Measurements from ENCODE around the gene LASP1NB.

Gene LASP1NB

GRCh38 chr17:38917259-38917658, 8.2 kb upstream of the LASP1NB start:
- Histone ChIP-seq H3K9me3 (ENCODE audit: low read depth, low read length) (no peaks in the 10 kb centered on the region), H3K36me3 (ENCODE audit: insufficient read depth, low read length) (peaks cover 32% of the 10 kb centered on the region), H3K4me3 (no peak overlapping the region), H3K27ac (no peak overlapping the region), H3K9ac (ENCODE audit: insufficient read length) (no peak overlapping the region)
- no peak for TF ChIP-seq FOXP2 (optimal IDR thresholded peaks at IDR 0.05; ENCODE audit: control extremely low read depth, extremely low read length, insufficient read depth)
- no peak for TF ChIP-seq POLR2AphosphoS5 (IDR thresholded peaks at IDR 0.05; ENCODE audit: borderline replicate concordance, low read depth, low read length)
- TF ChIP-seq EZH2 (IDR thresholded peaks at IDR 0.05), result no peak
- DNase-seq (ENCODE audit: low read depth, low spot score), result no peak

GRCh38 chr17:38918129-38918913, 7.1 kb upstream of the LASP1NB start:
- DNase-seq (ENCODE audit: low read depth, low spot score), result no peak
- Histone ChIP-seq H3K27ac (no peak overlapping the region), H3K36me3 (ENCODE audit: insufficient read depth, low read length) (peaks cover 32% of the 10 kb centered on the region), H3K9me3 (ENCODE audit: low read depth, low read length) (no peaks in the 10 kb centered on the region), H3K9ac (ENCODE audit: insufficient read length) (no peak overlapping the region), H3K4me3 (no peak overlapping the region)
- TF ChIP-seq POLR2AphosphoS5 (IDR thresholded peaks at IDR 0.05; ENCODE audit: borderline replicate concordance, low read depth, low read length), result no peak
- TF ChIP-seq FOXP2 (optimal IDR thresholded peaks at IDR 0.05; ENCODE audit: control extremely low read depth, extremely low read length, insufficient read depth), result no peak
- no peak for TF ChIP-seq EZH2 (IDR thresholded peaks at IDR 0.05)

DNA sequence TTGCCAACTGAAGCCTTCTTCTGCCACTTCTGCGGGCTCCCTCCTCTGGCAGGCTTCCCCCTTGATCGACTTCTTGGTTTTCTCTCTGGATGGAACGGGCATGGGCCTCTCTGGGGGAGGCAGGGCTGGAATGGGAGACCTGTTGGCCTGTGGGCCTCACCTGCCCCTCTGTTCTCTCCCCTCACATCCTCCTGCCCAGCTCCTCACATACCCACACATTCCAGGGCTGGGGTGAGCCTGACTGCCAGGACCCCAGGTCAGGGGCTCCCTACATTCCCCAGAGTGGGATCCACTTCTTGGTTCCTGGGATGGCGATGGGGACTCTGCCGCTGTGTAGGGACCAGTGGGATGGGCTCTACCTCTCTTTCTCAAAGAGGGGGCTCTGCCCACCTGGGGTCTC, 6.5 kb upstream of the LASP1NB start:
- TF ChIP-seq FOXP2 (optimal IDR thresholded peaks at IDR 0.05; ENCODE audit: control extremely low read depth, extremely low read length, insufficient read depth) (no peak), POLR2AphosphoS5 (IDR thresholded peaks at IDR 0.05; ENCODE audit: borderline replicate concordance, low read depth, low read length) (no peak), EZH2 (IDR thresholded peaks at IDR 0.05) (no peak)
- H3K9ac ChIP-seq (ENCODE audit: insufficient read length), result no peak overlapping the region
- DNase-seq (ENCODE audit: low read depth, low spot score), result no peak
- no peak overlapping the region for H3K27ac ChIP-seq
- no peaks in the 10 kb centered on the region for H3K9me3 ChIP-seq (ENCODE audit: low read depth, low read length)
- no peak overlapping the region for H3K4me3 ChIP-seq
- H3K36me3 ChIP-seq (ENCODE audit: insufficient read depth, low read length), result peaks cover 31% of the 10 kb centered on the region

- Histone ChIP-seq H3K9ac (ENCODE audit: insufficient read length) (no peak overlapping the region), H3K36me3 (ENCODE audit: insufficient read depth, low read length) (peaks cover 28% of the 10 kb centered on the region)
Measured at GRCh38 chr17:38919316-38920078, 5.9 kb upstream of the LASP1NB start.

GRCh38 chr17:38920374-38921291, 4.8 kb upstream of the LASP1NB start:
- Histone ChIP-seq H3K9ac (ENCODE audit: insufficient read length) (no peak overlapping the region), H3K9me3 (ENCODE audit: low read depth, low read length) (no peaks in the 10 kb centered on the region), H3K4me3 (no peak overlapping the region), H3K36me3 (ENCODE audit: insufficient read depth, low read length) (peaks cover 16% of the 10 kb centered on the region), H3K27ac (peak overlapping the region; percentile 54; the same call in 1 of the 2 replicates)
- no peak for DNase-seq (ENCODE audit: low read depth, low spot score)
- no peak for TF ChIP-seq EZH2 (IDR thresholded peaks at IDR 0.05)
- no peak for TF ChIP-seq POLR2AphosphoS5 (IDR thresholded peaks at IDR 0.05; ENCODE audit: borderline replicate concordance, low read depth, low read length)
- TF ChIP-seq FOXP2 (optimal IDR thresholded peaks at IDR 0.05; ENCODE audit: control extremely low read depth, extremely low read length, insufficient read depth), result no peak

More at GRCh38 chr17:38919316-38920078, 5.9 kb upstream of the LASP1NB start:
- no peaks in the 10 kb centered on the region for H3K9me3 ChIP-seq (ENCODE audit: low read depth, low read length)
- H3K27ac ChIP-seq, result no peak overlapping the region
- no peak for TF ChIP-seq POLR2AphosphoS5 (IDR thresholded peaks at IDR 0.05; ENCODE audit: borderline replicate concordance, low read depth, low read length)
- no peak for TF ChIP-seq EZH2 (IDR thresholded peaks at IDR 0.05)
- TF ChIP-seq FOXP2 (optimal IDR thresholded peaks at IDR 0.05; ENCODE audit: control extremely low read depth, extremely low read length, insufficient read depth), result no peak
- no peak overlapping the region for H3K4me3 ChIP-seq
- DNase-seq (ENCODE audit: low read depth, low spot score), result no peak

DNA sequence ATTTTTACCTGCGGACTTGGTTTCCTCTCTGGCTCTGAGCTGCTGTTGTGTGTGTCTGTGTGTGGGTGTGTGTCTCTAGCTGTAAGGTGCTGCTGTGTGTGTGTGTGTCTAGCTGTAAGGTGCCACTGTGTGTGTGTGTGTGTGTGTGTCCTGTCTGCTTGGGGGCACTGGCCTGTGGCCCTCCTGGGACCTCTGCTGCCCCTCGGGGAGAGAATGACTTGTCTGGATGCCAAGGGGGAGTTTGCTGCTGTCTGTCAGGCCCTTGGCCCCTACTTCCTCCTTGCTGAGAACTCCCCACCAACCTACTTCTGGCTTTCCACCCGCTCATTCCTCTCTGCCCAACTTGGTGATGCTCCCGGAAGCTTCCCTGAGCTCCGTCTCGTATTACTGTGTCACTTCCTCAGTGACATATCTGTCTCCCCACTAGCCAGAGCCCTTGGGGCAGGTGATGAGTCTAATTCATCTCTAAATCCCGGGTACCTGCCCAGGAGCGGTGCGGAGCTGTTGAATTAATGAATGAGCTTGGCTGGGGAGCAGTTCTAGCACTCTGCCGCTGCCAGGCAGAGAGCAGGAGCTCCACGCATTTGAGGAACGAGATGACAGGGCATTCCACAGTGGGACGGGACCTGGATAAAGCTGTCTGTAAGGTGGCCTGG, 3.5 kb upstream of the LASP1NB start:
- Histone ChIP-seq H3K9me3 (ENCODE audit: low read depth, low read length) (no peaks in the 10 kb centered on the region), H3K36me3 (ENCODE audit: insufficient read depth, low read length) (peaks cover 14% of the 10 kb centered on the region), H3K27ac (peak overlapping the region; percentile 54), H3K9ac (ENCODE audit: insufficient read length) (no peak overlapping the region), H3K4me3 (no peak overlapping the region)
- no peak for TF ChIP-seq EZH2 (IDR thresholded peaks at IDR 0.05)
- TF ChIP-seq FOXP2 (optimal IDR thresholded peaks at IDR 0.05; ENCODE audit: control extremely low read depth, extremely low read length, insufficient read depth), result no peak
- no peak for TF ChIP-seq POLR2AphosphoS5 (IDR thresholded peaks at IDR 0.05; ENCODE audit: borderline replicate concordance, low read depth, low read length)
- DNase-seq (ENCODE audit: low read depth, low spot score), result no peak

DNA sequence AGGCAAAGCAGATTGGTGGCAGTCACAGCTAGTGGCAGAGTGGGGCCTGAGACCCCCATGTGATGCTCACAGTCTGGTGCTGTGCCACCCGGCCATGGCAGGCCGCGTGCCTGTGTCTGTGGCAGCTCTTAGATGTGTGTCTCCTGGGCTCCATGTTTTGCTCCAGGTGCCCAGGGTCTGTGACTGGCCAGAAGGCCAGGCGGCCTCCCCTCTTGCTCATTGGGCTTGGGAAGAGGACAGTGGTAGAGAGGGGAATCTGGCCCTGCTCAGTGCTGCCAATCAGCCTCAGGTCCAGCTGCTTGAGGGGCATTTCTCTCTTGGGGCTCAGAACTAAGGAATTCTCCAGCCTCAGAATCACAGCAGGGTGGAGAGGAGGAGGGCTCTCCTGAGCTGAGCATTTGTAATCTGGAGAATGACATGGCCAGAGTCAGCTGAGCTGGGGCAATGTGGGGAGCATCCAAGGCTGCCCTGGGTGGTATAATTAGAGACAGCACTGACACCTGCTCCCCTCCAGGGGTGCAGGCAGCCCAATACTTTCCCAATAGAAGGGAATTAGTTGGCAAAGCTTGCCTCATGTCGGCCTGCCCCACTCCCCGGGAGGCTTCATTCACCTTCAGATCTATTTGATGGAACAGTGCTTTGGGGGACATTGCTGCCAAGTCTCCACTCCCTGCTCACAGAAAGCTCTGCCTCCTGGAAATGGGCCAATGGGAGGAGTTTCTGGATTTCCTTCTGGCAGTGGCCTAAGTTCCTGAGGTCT, 2.7 kb upstream of the LASP1NB start:
- DNase-seq (ENCODE audit: low read depth, low spot score), result no peak
- Histone ChIP-seq H3K27ac (0 out of 2 replicates have a peak overlapping the region, but pooled peaks have one; percentile 25), H3K4me3 (no peak overlapping the region), H3K36me3 (ENCODE audit: insufficient read depth, low read length) (peaks cover 9% of the 10 kb centered on the region), H3K9ac (ENCODE audit: insufficient read length) (no peak overlapping the region), H3K9me3 (ENCODE audit: low read depth, low read length) (no peaks in the 10 kb centered on the region)
- no peak for TF ChIP-seq POLR2AphosphoS5 (IDR thresholded peaks at IDR 0.05; ENCODE audit: borderline replicate concordance, low read depth, low read length)
- TF ChIP-seq FOXP2 (optimal IDR thresholded peaks at IDR 0.05; ENCODE audit: control extremely low read depth, extremely low read length, insufficient read depth), result no peak
- TF ChIP-seq EZH2 (IDR thresholded peaks at IDR 0.05), result no peak
